Measurements from ENCODE around the gene ABCG4. TPM values are rescaled to one million over a fixed set of nuclear protein-coding genes. Genes with fewer than 3 reads are reported as not detected.

Gene ABCG4
- total and polyA plus RNA-seq, 2 of the 8 experiments (the other 6 are each of a cell fraction or from before 2014, with no cell fraction given): 1.8 to 2.3 TPM

DNA sequence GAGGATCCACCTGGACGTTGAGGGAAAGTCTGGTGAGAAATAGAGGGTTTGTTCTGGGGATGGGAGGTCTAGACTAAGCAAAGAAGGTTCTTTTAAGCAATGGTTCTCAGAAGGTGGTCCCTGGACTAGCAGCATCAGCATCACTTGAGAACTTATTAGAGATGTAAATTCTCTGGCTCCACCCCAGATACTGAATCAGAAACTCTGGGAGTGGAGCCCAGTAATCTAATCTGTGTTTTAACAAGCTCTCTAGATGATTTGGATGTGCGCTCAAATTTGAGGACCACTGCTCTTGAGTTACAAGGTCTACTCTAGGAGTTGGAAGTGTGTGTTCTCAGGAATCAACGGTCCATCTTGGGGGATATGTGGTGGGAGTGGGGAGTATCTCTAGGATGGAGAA lies 3.3 kb upstream of the ABCG4 start:
- H3K9ac ChIP-seq (replicated peaks in 1 of 4; ENCODE audit: extremely low read depth in 1 of 4, low read depth in 3 of 4, low read length in 3 of 4): no peak overlapping the region
- no peaks in the 10 kb centered on the region for H3K79me2 ChIP-seq (ENCODE audit: control insufficient read depth in 1 of 2, insufficient read depth in 2 of 2, low read length in 2 of 2)
- H3K9me3 ChIP-seq (ENCODE audit: insufficient read depth in 2 of 2, low read depth in 1 of 2, low read length in 1 of 2): no peaks in the 10 kb centered on the region
- H3K14ac ChIP-seq (ENCODE audit: insufficient read length): no peak overlapping the region
- peaks cover 15 to 34% (median 27%) of the 10 kb centered on the region in 4 experiments for H3K27me3 ChIP-seq (replicated peaks in 1 of 4; ENCODE audit: control insufficient read depth in 3 of 4, extremely low read depth in 1 of 4, insufficient read depth in 3 of 4, low read length in 3 of 4)
- H3K4ac ChIP-seq (replicated peaks; ENCODE audit: insufficient read length, low read depth, low read length): no peak overlapping the region
- H2BK120ac ChIP-seq (replicated peaks; ENCODE audit: low read depth, low read length): no peak overlapping the region
- H2BK20ac ChIP-seq (ENCODE audit: low read length): no peak overlapping the region
- no peak overlapping the region for H3K56ac ChIP-seq (replicated peaks; ENCODE audit: insufficient read length, low read depth, low read length)
- 65% methylated on average over 3 of the region's 3 CpGs; no CpG with 5 or more reads in 1 of the 2 experiments for WGBS, 2 experiments (ENCODE audit: extremely low coverage in 1 of 2, insufficient coverage in 1 of 2, insufficient read length in 1 of 2, insufficient replicate concordance in 2 of 2, low coverage in 1 of 2, low lambda C conversion rate in 2 of 2, missing lambda C conversion rate in 1 of 2)
- H2AK5ac ChIP-seq (ENCODE audit: low read depth, low read length): no peak overlapping the region
- no peak overlapping the region for H2BK12ac ChIP-seq (ENCODE audit: low read depth, low read length)
- FAIRE-seq (no peak), DNase-seq (ENCODE audit: low read depth in 1 of 2, low spot score in 2 of 2) (no peak)
- ChIA-PET POLR2A (ENCODE audit: partially characterized antibody) (interaction anchor here (1.0 to 2.5 kb wide), 6 partner anchors 9 to 172 kb away, joined by 3 to 6 read pairs (median 3); a partner anchor contains a TSS), CTCF (ENCODE audit: partially characterized antibody) (interaction anchor here (0.6 to 23.6 kb wide), 18 partner anchors 8 to 528 kb away, joined by 3 to 389 read pairs (median 4); partner anchors contain the start of genes CBL, NHERF4 and NLRX1)
- no peak overlapping the region for H4K5ac ChIP-seq (ENCODE audit: insufficient read length, low read depth, low read length)
- H4K8ac ChIP-seq (ENCODE audit: extremely low read depth, insufficient read depth, low read length): no peak overlapping the region
- no peaks in the 10 kb centered on the region for H3K36me3 ChIP-seq (ENCODE audit: control insufficient read depth in 2 of 4, insufficient read depth in 4 of 4, low read length in 3 of 4)
- no peak overlapping the region for H3K23ac ChIP-seq (ENCODE audit: insufficient read length)
- TF ChIP-seq SP1 (IDR thresholded peaks at IDR 0.05; ENCODE audit: low read depth, low read length) (no peak), KDM4A (IDR thresholded peaks at IDR 0.05; ENCODE audit: low read depth, low read length, severe bottlenecking) (no peak), POLR2AphosphoS5 (IDR thresholded peaks at IDR 0.05; ENCODE audit: low read depth, low read length) (no peak), RNF2 (IDR thresholded peaks at IDR 0.05; ENCODE audit: borderline replicate concordance, low read depth, low read length, missing control alignments, poor library complexity, severe bottlenecking) (no peak), TCF12 (IDR thresholded peaks at IDR 0.05; ENCODE audit: low read depth, low read length) (no peak)
- H3K4me1 ChIP-seq (replicated peaks in 1 of 4; ENCODE audit: control insufficient read depth in 3 of 4, insufficient read depth in 4 of 4, low read length in 3 of 4): peaks cover 5 to 16% (median 11%) of the 10 kb centered on the region in 4 experiments
- peaks cover 12% of the 10 kb centered on the region; the same call in 1 of the 2 replicates for H3K23me2 ChIP-seq (ENCODE audit: low read depth, low read length)
- H3K27ac ChIP-seq (ENCODE audit: low read depth, low read length): no peak overlapping the region
- H2BK5ac ChIP-seq (ENCODE audit: low read depth, low read length): no peak overlapping the region
- no peaks in the 10 kb centered on the region for H3K79me1 ChIP-seq (ENCODE audit: low read depth, low read length)
- H3K4me2 ChIP-seq (ENCODE audit: insufficient read depth in 1 of 2, low read depth in 2 of 2, low read length in 2 of 2): no peak overlapping the region
- H2AFZ ChIP-seq (ENCODE audit: low read length): peak overlapping the region; percentile 73; the same call in 1 of the 2 replicates
- no peaks in the 10 kb centered on the region for H4K20me1 ChIP-seq (replicated peaks in 1 of 2; ENCODE audit: control insufficient read depth in 1 of 2, insufficient read depth in 2 of 2, low read length in 2 of 2)
- no peak overlapping the region for H4K91ac ChIP-seq (replicated peaks; ENCODE audit: insufficient read length, low read length)
- H3K4me3 ChIP-seq (ENCODE audit: extremely low read depth in 1 of 4, insufficient read depth in 2 of 4, low read depth in 3 of 4, low read length in 4 of 4): no peak overlapping the region
- H3K18ac ChIP-seq (ENCODE audit: extremely low read depth, low read length): no peak overlapping the region
- peak overlapping the region; percentile 76 for H2BK15ac ChIP-seq (ENCODE audit: low read length)

Measured in H1 (cell line).